GM18951 (cell line): Measurements from ENCODE around the gene PPP6R2.

Experiments used
- POLR2A ChIP-seq: IDR thresholded peaks from 4 replicates; pipeline ENCODE4 v1.6.1; 2011; ENCODE audit warnings: mild to moderate bottlenecking; ENCODE audit not compliant: insufficient read length, insufficient read depth; ENCODE audit errors: extremely low read depth
- in situ Hi-C: fragments of 300-500 bp; cut with MboI; formaldehyde crosslinking; loops from one replicate; pipeline ENCODE4 v1.12.0; 2022; ENCODE audit warnings: low sequenced_read_pairs, mixed read lengths, inconsistent platforms; ENCODE audit not compliant: unreplicated experiment

PPP6R2 gene

GRCh38 chr22:50337262-50338041 lies 5.7 kb upstream of the PPP6R2 start:
- in situ Hi-C loops, result no loop called here

GRCh38 chr22:50338042-50338573 lies 5.0 kb upstream of the PPP6R2 start:
- TF ChIP-seq POLR2A, result no peak
- in situ Hi-C loops, result no loop called here

More at GRCh38 chr22:50337262-50338041, 5.7 kb upstream of the PPP6R2 start:
- no peak for TF ChIP-seq POLR2A

GRCh38 chr22:50338860-50339462 lies 4.2 kb upstream of the PPP6R2 start:
- in situ Hi-C loops, result no loop called here

GRCh38 chr22:50339945-50340879 lies 2.9 kb upstream of the PPP6R2 start:
- TF ChIP-seq POLR2A, result no peak
- in situ Hi-C loops, result no loop called here

More at GRCh38 chr22:50338860-50339462, 4.2 kb upstream of the PPP6R2 start:
- TF ChIP-seq POLR2A, result no peak

DNA sequence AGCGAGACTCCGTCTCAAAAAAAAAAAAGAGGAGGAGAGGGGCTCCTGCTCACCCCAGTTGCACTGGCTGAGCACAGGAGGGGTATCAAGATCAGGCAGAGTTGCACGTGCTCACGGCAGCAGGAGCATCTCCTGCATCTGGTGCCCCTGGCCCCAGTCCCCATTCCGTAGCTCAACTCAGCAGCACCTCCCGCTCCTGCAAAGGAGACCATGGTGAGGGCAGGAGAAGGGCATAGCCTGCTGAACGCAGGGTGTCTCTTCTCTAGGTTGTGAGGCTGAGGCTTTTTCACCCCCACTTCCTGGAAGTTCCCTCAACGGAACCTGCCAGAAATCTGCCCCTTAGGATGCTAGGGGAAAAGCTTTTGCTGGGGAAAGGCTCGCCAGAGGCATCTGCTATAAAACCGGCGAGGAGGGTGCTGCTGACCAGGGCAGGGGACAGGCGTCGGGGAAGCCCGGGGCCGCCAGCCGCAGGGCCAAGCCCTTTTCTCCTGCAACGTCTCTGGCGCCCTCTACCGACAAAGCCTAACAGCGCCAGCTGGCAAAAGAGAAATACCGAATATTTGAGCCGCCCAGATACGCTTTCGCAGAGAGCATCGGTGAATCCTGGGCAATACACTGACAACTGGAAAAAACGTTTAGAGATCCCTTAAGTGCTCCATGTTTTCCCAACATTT lies 1.0 kb upstream of the PPP6R2 start:
- no peak for TF ChIP-seq POLR2A
- in situ Hi-C loops, result no loop called here

DNA sequence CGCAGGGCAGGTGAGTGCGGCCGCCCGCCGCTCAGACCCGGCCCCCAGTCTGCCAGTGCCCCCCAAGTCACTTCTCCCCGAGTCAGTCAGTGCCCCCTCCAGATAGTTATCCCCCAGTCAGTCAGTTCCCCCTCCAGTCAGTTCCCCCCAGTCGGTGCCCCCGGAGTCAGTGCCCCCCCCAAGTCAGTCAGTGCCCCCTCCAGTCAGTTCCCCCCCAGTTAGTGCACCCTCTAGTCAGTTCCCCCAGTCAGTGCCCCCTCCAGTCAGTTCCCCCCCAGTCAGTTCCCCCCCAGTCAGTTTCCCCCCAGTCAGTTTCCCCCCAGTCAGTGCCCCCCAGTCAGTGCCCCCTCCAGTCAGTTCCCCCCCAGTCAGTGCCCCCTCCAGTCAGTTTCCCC lies 411 bp downstream of the PPP6R2 start:
- in situ Hi-C loops, result no loop called here
- TF ChIP-seq POLR2A, result no peak

DNA sequence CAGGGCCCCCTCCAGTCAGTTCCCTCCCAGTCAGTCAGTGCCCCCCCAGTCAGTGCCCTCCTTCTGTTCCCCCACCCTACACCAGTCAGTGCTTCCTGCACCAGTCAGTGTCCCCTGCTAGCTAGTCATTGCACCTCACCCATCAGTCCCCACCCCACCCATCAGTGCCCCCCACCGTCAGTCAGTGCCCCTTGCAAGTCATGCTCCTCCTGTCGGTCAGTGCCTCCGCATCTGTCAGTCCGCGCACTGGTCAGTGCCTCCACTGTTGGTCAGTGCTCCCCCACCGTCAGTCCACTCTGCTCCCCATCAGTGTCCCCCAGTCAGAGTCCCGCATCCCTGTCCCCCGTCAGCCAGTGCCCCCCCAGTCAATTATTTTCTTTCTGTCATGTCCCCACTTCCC lies 3.3 kb downstream of the PPP6R2 start:
- in situ Hi-C loops, result no loop called here
- TF ChIP-seq POLR2A, result no peak

DNA sequence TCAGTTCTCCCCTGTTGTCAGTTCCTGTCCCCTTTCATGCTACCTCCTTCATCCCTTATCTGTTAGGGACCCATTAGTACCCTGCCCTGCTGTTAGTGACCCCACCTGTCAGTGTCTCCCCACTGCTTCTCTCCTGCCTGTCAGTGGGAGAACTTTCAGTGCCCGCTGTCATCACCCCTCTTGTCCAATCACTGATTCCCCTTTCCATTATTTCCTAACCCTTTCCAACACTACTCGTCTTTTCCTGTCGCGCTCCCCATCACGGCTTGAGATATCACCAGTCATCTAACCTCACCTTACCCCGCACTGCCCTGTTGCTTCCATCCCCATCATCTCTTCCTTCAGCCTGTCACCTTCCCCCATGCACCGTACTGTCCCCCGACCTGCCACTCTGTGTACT lies 4.0 kb downstream of the PPP6R2 start:
- in situ Hi-C loops, result no loop called here
- TF ChIP-seq POLR2A, result no peak

- no peak for TF ChIP-seq POLR2A
- in situ Hi-C loops, result no loop called here
Measured at GRCh38 chr22:50348058-50348457, 4.9 kb downstream of the PPP6R2 start.

DNA sequence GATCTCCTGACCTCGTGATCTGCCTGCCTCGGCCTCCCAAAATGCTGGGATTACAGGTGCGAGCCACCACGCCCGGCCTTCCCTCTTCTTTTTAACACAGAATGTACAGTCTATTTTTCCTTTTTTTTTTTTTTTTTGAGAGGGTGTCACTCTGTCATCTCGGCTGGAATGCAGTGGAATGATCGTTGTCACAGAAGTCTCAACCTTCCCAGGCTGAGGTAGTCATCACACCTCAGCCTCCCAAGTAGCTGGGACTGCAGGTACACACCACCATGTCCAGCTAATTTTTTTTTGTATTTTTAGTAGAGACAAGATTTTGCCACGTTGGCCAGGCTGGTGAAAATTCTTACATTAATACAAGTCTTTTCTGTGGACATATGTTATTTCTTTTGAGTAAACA lies 13.1 kb downstream of the PPP6R2 start:
- in situ Hi-C loops, result no loop called here
- TF ChIP-seq POLR2A, result no peak

- in situ Hi-C loops, result no loop called here
- TF ChIP-seq POLR2A, result no peak
Measured at GRCh38 chr22:50357222-50357621, 14.1 kb downstream of the PPP6R2 start.

GRCh38 chr22:50357756-50358155 lies 14.6 kb downstream of the PPP6R2 start:
- in situ Hi-C loops, result no loop called here

More at GRCh38 chr22:50357756-50358155, 14.6 kb downstream of the PPP6R2 start:
- TF ChIP-seq POLR2A, result no peak
